NCI-H345 treated with DMSO at 0.1 percent for 48 hours (cell line): ENCODE results near the gene CDH16.
"Not testable (repeated sequence)": the region's sequence is repeated elsewhere in the genome, so short reads cannot be mapped to it uniquely, and the experiment has no call there.

Experiments
- DNase-seq: peaks from one replicate; lab custom pipeline; 2025; ENCODE audit not compliant: unreplicated experiment; lab: John Stamatoyannopoulos, UW

CDH16 gene

DNA sequence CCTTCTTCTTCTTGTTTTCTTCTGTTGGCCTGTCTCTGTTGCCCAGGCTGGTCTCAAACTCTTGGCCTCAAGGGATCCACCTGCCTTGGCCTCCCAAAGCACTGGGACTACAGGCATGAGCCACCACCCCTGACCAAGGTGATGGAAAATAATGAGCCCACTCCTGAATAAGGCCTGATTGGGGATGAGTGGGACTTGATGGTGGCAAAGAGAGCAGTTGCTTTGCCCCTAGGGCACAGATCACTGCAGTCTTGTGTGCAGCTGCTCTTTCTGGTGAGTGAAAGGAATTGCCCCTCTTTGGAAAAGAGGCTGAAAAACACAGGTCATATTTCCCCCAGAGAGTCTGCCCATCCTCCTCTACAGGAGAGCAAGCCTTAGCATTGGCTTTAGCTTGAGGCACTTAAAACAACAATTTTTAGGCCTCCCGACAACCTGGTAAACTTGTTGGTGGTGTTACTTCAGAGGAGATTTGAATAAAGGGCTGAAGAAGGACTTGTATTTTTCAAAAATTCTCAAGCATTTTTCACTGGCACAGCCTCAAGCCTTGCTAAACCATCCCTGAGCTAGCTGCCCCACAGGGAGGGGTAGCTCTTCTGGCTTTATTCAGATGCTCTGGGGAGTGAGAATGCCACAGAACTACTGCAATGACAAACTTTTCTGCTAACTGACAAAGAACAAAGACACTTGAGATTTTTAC lies 44.5 kb downstream of the CDH16 start:
- no peak for DNase-seq

DNA sequence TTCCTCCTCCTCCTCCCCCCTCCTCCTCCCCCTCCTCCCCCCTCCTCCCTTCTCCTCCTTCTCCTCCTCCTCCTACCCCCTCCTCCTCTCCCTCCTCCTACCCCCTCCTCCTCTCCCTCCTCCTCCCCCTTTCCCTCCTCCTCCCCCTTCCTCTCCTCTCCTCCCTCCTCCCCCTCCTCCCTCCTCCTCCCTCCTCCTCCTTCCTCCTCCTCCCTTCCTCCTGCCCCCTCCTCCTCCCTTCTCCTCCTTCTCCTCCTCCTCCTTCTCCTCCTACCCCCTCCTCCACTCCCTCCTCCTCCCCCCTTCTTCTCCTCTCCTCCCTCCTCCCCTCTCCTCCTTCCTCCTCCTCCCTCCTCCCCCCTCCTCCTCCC lies 45.0 kb downstream of the CDH16 start:
- DNase-seq: no peak

DNA sequence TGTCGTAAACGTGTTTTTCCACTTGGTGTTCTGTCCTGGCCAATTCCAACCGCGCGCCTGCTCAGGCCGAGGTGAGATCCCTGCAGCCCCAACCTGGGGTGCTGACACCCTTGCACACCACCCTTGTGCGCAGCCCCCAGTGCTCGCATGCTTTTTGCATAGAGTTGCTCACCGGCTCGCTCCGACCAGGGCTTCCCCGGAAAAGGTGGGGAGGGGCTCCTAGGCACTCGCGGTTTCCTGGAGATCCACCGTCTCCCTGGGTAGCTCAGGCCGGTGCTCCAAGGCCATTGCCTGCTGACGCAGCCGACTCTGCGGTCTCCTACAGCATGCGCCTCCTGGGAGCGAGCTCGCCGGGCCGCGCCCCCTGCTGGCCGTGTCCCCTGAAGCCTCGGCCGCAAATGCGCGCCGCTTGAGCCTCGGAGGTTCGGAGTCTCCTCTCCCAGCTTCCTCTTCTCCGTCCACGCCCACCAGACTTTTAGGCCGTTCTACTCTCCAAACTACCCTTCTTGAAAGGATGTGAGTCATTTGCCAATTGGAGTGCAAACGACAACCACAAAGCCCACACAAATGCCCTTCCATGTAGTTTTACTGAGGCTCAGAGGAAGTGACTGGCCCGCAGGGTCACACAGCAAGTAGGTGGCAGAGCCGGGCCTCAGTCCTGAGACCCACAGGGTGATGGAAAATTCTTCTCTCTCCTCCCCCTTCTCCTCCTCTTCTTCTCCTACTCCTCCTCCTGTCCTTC lies 45.6 kb downstream of the CDH16 start:
- DNase-seq: peak; percentile 30

DNA sequence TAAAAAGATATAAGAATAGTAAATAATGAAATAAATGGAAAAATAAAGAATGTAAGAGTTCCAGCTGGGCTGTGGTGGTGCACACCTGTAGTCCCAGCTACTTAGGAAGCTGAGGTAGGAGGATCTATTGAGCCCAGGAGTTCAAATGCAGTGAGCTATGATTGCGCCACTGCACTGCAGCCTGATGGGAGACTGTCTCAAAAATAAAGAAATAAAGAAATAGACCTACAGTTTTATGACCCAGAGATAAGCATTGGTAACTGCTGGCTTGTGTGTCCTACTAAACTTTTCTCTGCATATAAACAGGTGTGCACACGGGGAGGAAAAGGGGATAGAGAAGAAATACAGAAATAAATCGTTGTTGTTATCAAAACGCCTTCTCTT lies 46.1 kb downstream of the CDH16 start:
- no peak for DNase-seq

DNA sequence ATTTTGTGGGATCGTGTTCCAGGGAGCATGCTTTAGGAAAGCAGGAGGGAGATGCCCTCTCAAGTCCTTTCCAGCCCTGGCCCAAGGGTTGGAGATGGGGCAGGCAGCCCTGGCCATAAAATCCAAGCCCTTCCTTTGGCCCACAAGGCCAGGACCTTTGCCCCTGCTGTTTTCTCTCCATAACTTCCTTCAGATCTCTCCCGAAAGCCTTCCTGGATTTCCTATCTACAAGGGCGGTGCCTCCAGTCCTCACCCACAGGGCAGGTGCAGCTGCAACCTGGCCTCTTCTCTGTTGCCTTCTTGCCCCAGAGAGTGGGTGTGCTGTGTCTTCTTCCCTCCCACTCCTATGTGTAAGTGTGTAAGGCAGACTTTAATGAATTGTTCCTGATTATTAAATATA lies 46.8 kb downstream of the CDH16 start:
- no peak for DNase-seq

DNA sequence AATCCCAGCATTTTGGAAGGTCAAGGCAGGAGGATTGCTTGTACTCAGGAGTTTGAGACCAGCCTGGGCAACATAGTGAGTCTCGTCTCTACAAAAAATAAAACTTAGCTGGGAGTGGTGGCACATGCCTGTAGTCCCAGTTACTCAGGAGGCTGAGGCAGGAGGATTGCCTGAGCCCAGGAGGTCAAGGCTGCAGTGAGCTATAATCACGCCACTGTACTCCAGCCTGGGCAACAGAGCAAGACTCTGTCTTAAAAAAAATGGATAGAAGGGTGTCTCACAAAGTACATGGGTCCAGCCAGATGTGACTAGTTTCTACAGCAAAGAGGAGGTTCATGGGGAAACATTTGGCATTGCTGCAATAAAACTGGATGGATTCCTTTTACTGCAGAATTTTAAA lies 47.3 kb downstream of the CDH16 start:
- DNase-seq: not testable (repeated sequence)

DNA sequence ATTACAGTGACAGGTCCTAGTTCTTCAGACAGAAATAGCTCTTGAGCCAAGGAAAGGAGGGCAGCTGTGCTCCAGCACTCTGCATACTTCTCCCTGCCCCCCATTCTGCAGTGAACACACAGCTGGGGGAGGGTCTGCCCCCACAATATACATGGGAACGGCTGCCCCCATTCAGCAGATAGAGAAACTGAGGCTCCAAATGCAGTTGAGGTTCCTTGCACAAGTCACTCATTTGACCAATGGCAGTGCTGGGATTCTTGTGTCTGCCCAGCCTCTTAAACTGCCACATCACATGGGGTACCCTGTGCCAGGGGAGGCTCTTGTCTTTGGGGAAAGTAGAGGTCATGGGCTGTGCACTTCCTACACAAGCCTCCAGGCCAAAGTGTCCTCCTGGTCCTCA lies 49.3 kb downstream of the CDH16 start:
- DNase-seq: no peak

DNA sequence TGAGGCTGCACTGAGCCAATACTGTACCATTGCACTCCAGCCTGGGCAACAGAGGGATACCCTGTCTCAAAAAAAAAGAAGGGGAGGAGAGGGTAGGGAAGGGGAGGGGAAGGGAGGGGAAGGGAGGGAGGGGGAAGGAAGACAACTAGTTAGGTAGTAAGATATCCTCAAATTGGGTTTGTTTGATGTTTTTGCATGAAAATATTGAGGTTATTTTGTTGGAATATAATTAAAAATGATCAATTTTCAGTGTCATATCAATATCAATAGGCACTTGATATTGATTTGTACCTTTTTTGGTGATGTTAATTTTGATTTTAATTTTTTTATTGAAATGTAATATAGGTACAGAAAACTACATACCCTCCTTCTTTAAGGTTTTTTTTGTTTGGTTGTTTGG lies 55.0 kb downstream of the CDH16 start:
- DNase-seq: no peak

DNA sequence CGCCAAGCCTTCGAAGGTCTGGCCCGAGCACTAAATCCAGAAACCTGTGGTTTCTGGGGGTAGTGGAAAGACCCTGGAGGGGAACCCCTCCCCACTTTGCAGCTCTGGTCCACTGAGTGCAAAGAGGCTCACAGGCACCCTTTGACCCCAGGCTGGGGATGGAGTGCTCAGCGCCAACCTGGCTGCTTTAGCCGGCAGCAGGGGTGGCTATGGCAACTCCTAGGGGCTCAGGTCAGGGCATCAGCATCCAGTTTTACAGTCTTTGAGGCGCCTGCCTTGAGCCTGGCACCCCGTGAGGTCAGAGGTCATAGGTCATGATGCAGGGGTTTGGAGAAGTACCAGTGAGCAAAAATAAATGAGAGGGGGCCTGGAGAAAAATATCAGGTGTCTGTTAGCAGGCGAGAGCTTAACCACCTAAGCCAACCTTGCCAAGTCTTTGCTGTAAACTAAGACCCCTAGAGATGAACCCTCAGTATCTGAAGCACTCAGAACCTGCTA lies 56.6 kb downstream of the CDH16 start:
- DNase-seq: no peak

DNA sequence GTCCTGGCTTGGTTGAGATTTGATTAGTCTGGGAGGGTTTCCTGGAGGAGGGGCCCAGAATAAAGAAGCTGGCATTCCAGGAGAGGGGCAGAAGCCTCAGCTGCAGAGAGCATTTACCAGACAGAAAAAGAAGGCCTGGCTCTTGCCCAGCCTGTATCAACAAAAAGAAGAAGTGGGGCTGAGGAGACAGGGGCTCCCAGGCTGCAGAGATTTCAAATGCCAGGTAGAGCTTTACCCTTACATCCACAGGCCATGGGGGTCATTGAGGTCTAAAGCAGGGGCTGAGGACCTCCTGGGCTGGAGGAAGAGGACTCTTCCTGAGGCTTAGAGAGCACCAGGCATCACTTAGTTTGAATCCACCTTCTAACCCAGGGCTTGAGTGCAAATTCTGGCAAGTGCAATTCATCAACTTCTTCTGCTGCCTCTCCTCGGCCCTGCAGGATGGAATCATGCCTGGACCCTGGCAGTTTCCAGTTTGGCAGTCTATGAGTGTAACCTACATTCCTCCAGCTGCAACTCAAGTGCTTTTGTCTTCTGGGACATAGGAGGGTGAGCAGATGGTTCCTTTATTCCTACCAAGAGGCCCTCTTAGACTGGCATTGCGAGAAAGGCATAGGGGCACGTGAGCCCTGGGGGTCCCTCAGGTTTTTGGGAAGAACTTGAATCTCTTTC lies 59.2 kb downstream of the CDH16 start:
- DNase-seq: no peak

DNA sequence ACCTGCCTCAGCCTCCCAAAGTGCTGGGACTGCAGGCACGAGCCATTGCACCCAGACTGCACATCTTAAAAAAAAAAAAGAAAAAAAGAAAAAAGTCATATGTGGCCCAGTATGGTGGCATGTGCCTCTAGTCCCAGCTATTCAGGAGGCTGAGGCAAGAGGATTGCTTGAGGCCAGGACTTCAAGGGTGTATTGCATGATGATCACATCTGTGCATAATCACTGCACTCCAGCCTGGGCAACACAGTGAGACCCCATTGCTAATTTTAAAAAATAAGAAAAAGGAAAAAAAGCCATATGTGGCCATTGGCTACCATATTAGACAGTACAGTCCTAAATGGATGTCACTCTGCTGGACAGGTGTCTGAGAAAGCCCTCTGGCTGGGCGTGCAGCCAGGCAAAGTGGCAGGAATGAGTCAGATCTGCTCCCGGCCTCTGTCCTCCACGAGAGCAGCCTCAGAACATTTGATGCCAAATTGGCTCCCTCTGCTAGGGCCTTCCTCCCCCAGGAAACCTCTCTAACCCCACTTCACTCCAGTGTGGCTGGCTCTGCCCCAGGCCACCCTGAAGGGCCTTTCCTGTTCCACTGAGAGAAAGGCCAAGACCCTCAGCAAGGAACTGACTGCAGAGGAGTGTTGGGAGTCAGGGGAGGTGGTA lies 59.8 kb downstream of the CDH16 start:
- no peak for DNase-seq
